ENCODE results near the gene BHLHE23.

DNA sequence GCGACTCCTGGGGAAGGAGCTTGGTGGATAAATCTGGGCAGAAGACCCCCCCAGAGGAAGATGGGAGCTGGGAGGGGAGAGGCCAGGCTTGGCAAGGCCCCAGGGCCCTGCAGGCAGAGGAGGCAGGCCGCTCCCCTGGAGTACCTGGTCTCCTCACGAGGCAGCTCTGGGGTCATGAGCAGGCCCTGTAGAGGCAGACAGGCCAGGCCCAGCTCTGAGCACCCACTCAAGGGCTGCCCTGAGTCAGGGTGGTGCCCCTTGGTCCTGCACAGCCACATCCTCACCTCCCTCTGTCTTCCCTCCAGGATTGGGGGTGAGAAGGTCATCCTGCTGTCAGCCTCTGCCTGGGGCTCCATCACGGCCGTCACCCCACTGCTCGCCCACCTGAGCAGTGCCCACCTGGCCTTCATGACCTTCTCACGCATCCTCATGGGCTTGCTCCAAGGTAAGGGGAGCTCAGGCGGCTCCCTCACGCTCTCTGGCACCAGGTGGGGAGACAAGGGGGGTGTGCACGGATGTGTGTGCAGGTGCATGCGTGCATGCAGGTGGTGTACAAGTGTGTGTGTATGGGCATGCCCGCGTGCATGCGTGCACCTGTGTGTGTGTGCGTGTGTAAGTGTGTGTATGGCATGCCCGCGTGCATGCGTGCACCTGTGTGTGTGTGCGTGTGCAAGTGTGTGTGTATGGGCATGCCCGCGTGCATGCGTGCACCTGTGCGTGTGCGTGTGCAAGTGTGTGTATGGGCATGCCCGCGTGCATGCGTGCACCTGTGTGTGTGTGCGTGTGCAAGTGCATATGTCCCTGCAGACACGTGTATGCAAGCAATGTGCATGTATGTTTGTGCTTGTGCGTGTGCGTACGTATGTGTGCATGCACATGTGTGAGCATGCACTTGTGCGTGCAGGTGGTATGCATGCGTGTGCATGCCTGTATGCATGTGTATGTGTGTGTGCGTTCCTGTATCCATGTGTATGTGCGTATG lies 49.3 kb downstream of the BHLHE23 start:
- TF ChIP-seq, protein P1, sequence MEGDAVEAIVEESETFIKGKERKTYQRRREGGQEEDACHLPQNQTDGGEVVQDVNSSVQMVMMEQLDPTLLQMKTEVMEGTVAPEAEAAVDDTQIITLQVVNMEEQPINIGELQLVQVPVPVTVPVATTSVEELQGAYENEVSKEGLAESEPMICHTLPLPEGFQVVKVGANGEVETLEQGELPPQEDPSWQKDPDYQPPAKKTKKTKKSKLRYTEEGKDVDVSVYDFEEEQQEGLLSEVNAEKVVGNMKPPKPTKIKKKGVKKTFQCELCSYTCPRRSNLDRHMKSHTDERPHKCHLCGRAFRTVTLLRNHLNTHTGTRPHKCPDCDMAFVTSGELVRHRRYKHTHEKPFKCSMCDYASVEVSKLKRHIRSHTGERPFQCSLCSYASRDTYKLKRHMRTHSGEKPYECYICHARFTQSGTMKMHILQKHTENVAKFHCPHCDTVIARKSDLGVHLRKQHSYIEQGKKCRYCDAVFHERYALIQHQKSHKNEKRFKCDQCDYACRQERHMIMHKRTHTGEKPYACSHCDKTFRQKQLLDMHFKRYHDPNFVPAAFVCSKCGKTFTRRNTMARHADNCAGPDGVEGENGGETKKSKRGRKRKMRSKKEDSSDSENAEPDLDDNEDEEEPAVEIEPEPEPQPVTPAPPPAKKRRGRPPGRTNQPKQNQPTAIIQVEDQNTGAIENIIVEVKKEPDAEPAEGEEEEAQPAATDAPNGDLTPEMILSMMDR (IDR thresholded peaks at IDR 0.05; ENCODE audit: low read length) = no peak
- TF ChIP-seq EZH2phosphoT487 (IDR thresholded peaks at IDR 0.05; ENCODE audit: low read length) (no peak), EZH2 (optimal IDR thresholded peaks at IDR 0.05; ENCODE audit: low read depth, low read length) (no peak)

Data from MM.1S (cell line).